GM11168 (cell line): ENCODE results near the gene DST.

Experiments
- in situ Hi-C: fragments of 300-500 bp; cut with MboI; formaldehyde crosslinking; loops from one replicate; pipeline ENCODE4 v1.12.0; 2022; ENCODE audit warnings: low sequenced_read_pairs; ENCODE audit not compliant: unreplicated experiment

The DST gene

GRCh38 chr6:56495654-56496053 lies 147.0 kb downstream of the DST start:
- in situ Hi-C loops, result no loop called here

DNA sequence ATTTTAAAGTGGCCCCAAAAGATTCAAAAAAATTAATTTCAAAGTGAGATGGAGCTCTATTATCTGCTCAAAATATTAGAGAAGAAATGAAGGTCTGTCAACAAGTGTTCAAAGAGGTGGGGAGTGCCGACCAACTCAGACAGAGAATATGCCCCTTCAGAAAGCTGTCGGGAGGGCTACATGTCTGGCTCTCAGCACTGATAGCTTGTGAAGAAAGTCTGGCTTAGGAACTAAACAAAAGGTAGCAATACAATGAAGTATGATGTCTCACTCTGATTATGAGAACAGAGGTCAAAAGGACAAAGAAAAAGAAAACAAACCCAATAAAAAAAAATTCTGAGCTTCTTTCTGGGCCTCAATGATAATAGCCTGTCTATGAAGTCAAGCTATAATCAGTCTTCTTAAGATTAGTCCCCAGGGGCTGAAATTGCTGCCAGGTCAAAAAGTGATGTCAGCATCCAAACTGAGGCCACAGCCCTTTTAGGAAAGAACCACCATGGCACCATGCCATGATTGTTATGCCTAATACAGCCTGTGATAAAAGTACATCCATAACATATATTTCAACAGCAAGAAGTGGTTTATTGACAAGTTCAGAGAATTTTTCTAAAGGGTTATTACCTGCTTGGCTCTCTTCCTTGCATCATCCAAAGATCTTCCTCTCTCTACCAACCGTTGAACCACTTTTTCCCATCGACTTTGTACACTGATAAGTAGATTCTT lies 150.9 kb downstream of the DST start:
- in situ Hi-C loops, result no loop called here

DNA sequence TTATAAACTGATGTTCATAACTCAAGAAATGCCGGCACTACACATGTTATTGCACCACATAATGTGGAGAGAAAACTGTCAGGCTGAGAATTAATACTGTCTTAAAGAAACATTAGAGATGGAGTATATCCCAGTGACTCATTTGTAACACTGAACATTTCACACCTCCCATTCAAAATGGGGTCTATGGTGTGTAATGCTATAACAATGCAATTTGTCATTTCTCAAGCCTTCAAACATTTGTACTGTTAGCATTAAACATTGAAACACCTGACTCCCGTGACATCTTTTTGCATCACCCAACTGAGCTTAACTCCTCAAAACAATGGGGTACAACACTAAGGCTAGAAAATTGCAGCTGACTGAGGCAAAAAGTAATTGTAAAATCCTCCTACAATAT lies 151.7 kb downstream of the DST start:
- in situ Hi-C loops, result no loop called here

- in situ Hi-C loops, result no loop called here
Observed at GRCh38 chr6:56489559-56489958, 153.1 kb downstream of the DST start.

- in situ Hi-C loops, result no loop called here
Observed at GRCh38 chr6:56488281-56488680, 154.4 kb downstream of the DST start.

- in situ Hi-C loops, result no loop called here
Observed at GRCh38 chr6:56486681-56487080, 156.0 kb downstream of the DST start.

DNA sequence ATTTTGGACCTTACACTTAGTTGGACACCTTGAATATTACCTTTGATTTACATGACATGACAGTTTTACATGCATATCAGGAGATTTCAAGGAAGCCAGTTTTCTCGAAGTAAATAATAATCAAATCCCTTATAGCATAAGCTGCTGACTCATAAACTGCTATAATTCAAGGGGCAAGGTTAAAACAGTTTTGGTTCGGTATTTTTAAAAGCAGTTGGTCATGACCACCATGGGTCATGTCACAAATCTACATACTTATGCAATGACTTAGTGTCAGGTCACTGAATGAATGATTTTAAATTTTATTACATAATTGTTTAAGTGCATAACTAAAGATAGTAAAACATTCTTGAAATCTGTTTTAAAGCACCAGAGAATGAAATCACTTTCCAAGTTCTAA lies 158.0 kb downstream of the DST start:
- in situ Hi-C loops, result no loop called here

DNA sequence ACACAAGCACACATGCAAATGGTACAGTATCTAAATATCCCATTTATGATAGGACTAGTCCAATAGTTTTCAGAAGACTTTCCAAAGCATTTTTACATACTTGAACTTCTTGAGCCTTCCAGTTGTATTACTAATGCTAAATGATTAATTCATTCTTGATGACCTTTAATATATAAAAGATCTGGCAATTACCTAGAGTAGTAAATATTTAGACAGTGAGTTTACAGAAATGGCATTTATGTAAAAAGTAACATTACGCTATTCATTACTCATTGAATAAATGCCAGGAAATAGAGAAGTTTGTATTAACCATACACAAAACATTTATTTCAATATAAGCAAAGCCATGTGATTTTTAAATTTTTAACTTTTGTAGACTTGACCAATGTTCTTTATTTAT lies 158.8 kb downstream of the DST start:
- in situ Hi-C loops, result no loop called here

GRCh38 chr6:56482525-56482924 lies 160.2 kb downstream of the DST start:
- in situ Hi-C loops, result no loop called here

- in situ Hi-C loops, result no loop called here
Observed at GRCh38 chr6:56481957-56482356, 160.7 kb downstream of the DST start.

- in situ Hi-C loops, result no loop called here
Observed at GRCh38 chr6:56480654-56481337, 161.9 kb downstream of the DST start.

DNA sequence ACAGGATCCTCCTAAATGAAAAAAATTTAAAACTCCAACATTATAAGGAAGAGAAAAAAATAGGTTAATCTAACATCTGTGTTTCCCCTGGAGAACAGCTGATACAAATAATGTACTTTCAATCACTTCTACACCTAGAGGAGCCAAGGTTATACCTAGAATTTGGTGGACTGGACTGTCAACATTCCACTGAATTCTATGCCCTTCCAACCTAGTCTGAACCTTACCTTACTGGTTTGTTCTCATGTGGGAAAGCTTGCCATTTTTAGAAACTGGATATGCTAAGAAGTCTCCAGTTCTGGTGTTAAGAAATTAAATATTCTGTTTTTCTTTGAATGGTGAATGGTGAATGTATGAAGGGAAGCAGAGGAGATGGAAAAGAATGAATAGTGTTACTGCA lies 162.4 kb downstream of the DST start:
- in situ Hi-C loops, result no loop called here

DNA sequence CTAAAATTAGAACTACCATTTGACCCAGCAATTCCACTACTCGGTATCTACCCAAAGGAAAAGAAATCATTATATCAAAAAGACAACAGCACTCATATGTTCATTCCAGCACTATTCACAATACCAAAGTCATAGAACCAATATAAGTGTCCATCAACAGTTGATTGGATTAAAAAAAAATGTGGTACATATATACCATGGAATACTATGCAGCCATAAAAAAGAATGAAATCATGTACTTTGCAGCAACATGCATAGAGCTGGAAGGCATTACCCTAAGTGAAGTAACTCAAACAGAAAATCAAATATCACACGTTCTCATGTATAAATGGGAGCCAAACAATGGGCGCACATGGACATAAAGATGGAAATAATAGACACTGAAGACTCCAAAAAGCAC lies 163.3 kb downstream of the DST start:
- in situ Hi-C loops, result no loop called here

DNA sequence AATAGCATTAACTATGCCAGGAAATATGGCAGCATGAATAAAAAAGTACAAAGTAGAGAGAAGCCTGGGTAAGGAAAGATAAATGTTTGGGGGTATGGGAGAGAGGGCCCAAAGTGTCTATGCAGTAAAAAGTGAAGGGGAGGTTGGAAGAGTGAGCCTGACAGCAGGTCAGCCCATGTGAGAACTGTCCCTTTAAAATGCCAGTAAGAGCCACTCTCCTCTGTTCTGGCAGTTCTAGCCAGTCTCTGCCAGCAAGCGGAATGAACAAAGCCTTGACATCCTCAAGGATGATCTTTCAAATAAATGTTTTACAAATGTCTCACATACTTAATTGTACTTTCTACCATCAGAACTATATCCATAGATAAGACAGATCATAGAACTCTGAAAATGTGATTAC lies 164.5 kb downstream of the DST start:
- in situ Hi-C loops, result no loop called here

DNA sequence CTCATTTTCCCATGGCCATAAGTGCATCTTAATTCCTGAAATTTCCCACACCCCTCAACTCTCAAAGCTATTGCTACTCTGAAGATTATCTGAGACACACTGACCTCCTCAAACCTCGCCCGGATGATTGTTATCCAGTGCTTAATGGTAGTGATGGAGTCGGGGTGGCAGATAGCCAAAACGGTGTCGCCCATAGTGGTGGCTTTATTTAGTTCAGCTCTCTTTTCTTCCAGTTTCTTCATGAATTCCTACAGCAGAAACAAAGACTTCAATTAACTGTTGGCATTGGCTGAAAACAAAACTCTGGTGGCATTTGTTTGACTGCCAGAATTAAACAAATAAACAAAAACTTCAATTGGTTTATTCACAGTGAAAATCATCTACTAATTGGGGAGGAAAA lies 165.4 kb downstream of the DST start:
- in situ Hi-C loops, result no loop called here

DNA sequence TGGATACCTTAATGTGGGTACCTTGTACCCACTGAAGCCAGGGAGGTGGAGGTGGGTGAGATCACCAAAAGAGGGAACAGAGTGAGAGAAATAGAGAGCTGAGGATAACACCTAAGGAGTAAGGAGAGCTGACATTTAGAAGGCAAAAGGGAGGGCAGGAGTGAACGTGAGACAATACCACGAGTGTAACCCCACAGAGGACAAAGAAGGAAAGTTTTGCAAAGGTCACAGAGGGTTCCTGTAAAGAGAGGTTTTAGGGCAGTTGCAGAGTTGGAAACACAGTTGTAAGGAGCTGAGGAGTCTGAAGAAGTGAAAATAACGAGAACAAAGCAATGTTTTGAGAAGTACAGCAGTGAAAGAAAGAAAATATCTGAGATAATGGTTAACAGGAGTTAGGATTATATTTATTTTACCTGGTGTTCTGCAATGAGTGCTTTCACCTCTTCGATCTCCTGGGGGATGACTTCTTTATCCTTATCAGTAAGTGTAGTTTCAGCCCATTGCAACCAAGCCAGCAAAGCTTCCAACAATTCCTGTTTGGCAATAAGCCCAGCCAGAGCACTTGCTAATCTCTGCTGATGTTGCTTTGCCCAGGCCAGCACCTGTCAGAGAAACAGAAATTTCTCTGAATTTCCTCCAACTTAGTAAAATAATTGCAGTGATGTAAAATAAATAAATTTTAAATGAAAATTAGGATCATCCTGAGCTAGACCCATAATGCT lies 166.8 kb downstream of the DST start:
- in situ Hi-C loops, result no loop called here

DNA sequence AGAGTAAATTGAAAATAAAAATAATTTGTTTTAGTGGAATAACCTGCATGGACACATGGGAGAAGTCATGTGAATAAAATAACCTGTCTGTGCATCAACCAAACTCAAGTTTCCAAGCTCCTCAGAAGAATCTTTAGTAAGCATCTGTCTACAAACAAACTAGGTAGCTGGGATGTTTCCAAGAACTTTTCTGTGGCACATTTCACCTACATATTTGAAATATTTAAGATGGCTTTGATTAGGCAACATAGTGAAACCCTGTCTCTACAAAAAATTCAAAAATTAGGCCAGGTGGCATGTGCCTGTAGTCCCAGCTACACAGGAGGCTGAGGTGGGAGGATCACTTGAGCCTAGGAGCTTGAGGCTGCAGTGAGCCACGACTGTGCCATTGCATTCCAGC lies 168.2 kb downstream of the DST start:
- in situ Hi-C loops, result no loop called here

GRCh38 chr6:56463443-56463842 lies 179.2 kb downstream of the DST start:
- in situ Hi-C loops, result loop anchor here (10.0 kb wide), 1 partner anchor 109 kb away; no protein-coding TSS in a partner anchor

DNA sequence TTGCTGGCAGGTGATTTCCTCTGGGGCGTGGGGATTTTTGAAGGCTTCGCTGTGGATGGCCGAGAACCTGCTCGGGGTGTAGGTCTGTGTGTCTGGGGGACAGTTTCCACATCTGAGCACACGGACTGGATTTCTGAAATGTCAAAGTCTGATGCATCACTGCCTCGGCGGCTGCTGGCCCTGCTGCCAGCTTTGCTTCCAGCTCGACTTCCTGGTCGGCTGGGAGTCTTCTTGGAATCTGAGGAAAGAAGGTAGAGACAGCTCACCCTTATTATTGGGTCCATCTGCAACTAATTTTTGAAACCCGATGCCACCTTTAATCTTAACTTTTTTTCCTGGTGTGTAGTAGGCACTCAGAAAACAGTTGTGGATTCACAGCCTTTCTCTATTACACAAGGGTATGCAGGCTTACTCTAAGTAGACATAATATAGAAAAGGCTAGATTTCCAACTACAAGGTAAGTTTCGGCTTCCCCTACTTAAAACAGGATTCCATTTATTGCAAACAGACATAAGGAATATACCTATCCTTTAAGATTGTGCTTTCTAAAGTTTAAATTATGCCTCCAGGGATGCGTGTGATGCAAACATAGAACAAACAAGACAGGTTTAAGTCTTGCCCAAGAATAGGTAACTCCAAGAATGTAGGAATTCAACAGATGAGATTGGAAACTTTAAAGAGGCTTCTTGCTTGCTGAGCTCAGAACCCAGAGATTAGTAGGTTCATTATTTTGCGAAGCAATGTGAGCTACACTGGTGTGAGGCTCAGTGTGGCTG lies 183.5 kb downstream of the DST start:
- in situ Hi-C loops, result no loop called here

DNA sequence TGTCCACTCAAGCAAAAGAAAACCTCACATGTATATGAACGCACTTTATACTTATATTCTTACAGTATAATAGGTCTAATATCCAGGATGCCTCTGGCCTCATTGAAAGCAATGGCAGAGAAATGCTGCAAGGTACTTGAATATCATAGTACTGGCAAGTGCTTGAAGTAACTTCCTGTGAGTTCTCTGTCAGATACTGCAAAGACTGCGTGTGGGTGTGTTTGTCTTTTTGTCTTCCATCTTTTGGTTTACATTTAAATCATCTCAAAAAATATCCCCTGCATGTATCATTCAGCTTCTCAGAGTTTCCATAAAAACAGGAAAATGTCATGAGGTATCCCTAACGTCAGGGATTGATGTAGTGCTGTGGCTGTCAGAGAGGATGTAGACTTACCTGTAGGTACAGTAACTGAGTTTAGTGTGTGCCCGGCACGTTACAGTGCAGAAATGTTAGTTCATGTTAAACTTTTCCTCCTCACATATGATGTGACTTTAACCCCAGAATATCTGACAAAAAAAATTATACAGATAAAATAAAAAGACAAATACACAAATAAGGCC lies 184.3 kb downstream of the DST start:
- in situ Hi-C loops, result no loop called here
